ENCODE results near the gene SATL1.
"Not testable (repeated sequence)": the region's sequence is repeated elsewhere in the genome, so short reads cannot be mapped to it uniquely, and the experiment has no call there.

Gene SATL1

GRCh38 chrX:85243761-85244449, at the start of gene SATL1, which contains the start of gene ZNF711:
Gene SATL1 (minus strand): TSS chrX:85243779. CDS start chrX:85108968, 134,811 bp downstream.
Gene ZNF711 (plus strand): TSS chrX:85243991. CDS start chrX:85247573, 3,582 bp downstream.
- TF ChIP-seq CTCF (IDR thresholded peaks at IDR 0.05; ENCODE audit: unreplicated experiment in 3 of 3), result no peak
- Mint-ChIP-seq H3K4me1 (peaks cover 16% of the 10 kb centered on the region), H3K4me3 (peak within 1 kb of the TSS; percentile 92 to 98 (median 92)), H3K36me3 (ENCODE audit: low read depth) (peaks cover 11% of the 10 kb centered on the region), H3K27ac (peak within 1 kb of the TSS; percentile 88 to 99 (median 97)), H3K9me3 (no peaks in the 10 kb centered on the region), H3K27me3 (ENCODE audit: low read depth) (no peaks in the 10 kb centered on the region)

DNA sequence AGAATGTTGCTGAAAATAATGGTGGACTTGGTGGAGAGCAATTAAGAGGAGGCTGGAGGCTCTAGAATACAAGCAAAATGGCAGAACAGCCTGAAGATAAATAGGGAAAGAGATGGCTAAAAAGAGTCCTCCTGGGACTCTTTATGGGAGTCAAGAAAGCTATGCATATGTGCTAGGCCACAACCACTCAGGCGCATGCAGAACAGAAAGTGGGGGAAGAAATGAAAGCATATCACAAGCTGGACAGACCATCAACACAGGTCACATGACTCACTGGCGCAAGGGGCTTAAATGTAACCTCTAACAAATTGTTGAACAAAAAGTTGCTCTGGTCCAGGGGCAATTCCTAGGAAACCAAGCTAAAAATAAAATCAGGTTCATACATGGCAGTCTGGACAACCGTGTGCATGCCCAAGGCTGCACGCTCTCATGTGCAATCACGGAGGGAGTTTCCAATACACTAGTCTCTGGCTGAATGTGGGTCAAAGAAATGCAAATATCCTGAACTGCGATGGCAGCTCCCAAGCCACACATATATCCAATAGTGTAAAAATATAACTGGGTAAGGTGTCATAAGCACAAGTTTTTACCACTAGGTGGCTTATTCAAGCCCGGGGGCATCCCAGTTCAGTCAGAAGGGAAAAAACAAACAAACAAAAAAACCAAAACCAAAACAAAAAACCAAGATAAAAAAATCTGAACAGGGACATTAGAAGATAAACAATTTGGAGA, 45.6 kb upstream of the SATL1 start:
- Mint-ChIP-seq H3K27me3 (ENCODE audit: low read depth) (no peaks in the 10 kb centered on the region), H3K4me3 (no peak overlapping the region)
- no peak for TF ChIP-seq CTCF (IDR thresholded peaks at IDR 0.05; ENCODE audit: unreplicated experiment in 3 of 3)

GRCh38 chrX:85285286-85285685, 41.7 kb upstream of the SATL1 start:
- not testable (repeated sequence) for H3K27ac Mint-ChIP-seq

More for the DNA sequence above, 45.6 kb upstream of the SATL1 start:
- no peaks in the 10 kb centered on the region for H3K36me3 Mint-ChIP-seq (ENCODE audit: low read depth)
- H3K4me1 Mint-ChIP-seq, result no peaks in the 10 kb centered on the region
- H3K9me3 Mint-ChIP-seq, result peaks cover 31% of the 10 kb centered on the region
- no peak overlapping the region for H3K27ac Mint-ChIP-seq

GRCh38 chrX:85244450-85245211, 1.1 kb upstream of the SATL1 start:
- H3K27ac Mint-ChIP-seq, result peak overlapping the region; percentile 88 to 99 (median 97)
- H3K4me1 Mint-ChIP-seq, result peaks cover 16% of the 10 kb centered on the region
- no peak for TF ChIP-seq CTCF (IDR thresholded peaks at IDR 0.05; ENCODE audit: unreplicated experiment in 3 of 3)
- H3K9me3 Mint-ChIP-seq, result no peaks in the 10 kb centered on the region
- peaks cover 11% of the 10 kb centered on the region for H3K36me3 Mint-ChIP-seq (ENCODE audit: low read depth)
- H3K4me3 Mint-ChIP-seq, result peak overlapping the region; percentile 92 to 98 (median 92)
- H3K27me3 Mint-ChIP-seq (ENCODE audit: low read depth), result no peaks in the 10 kb centered on the region

More at GRCh38 chrX:85285286-85285685, 41.7 kb upstream of the SATL1 start:
- H3K36me3 Mint-ChIP-seq (ENCODE audit: low read depth); H3K27me3 Mint-ChIP-seq (ENCODE audit: low read depth); H3K4me3 Mint-ChIP-seq; H3K4me1 Mint-ChIP-seq: not testable (repeated sequence)
- H3K9me3 Mint-ChIP-seq, result peaks cover 23% of the 10 kb centered on the region

- no peak for TF ChIP-seq CTCF (IDR thresholded peaks at IDR 0.05; ENCODE audit: unreplicated experiment in 3 of 3)
- Mint-ChIP-seq H3K9me3 (no peaks in the 10 kb centered on the region), H3K27ac (peak overlapping the region; percentile 88 to 99 (median 97)), H3K4me1 (peaks cover 16% of the 10 kb centered on the region), H3K36me3 (ENCODE audit: low read depth) (peaks cover 4% of the 10 kb centered on the region), H3K27me3 (ENCODE audit: low read depth) (no peaks in the 10 kb centered on the region), H3K4me3 (peak overlapping the region; percentile 92 to 98 (median 92))
These were observed 424 bp downstream of the SATL1 start for GRCh38 chrX:85243155-85243554.

GRCh38 chrX:85223359-85223758, 20.2 kb downstream of the SATL1 start:
- Mint-ChIP-seq H3K4me3 (no peak overlapping the region), H3K27ac (no peak overlapping the region), H3K9me3 (peaks cover 2% of the 10 kb centered on the region), H3K4me1 (no peaks in the 10 kb centered on the region), H3K36me3 (ENCODE audit: low read depth) (no peaks in the 10 kb centered on the region), H3K27me3 (ENCODE audit: low read depth) (no peaks in the 10 kb centered on the region)
- TF ChIP-seq CTCF (IDR thresholded peaks at IDR 0.05; ENCODE audit: unreplicated experiment in 3 of 3), result no peak
